Inflammatory macrophage (primary cell): ENCODE data around the gene SRSF4.
"Not testable (repeated sequence)": the region's sequence is repeated elsewhere in the genome, so short reads cannot be mapped to it uniquely, and the experiment has no call there.

ENCODE experiments used
- DNase-seq, 2 donors: peaks; one replicate each; pipeline ENCODE4 v3.0.0-alpha.2; 2020 to 2022
- total RNA-seq, 18 experiments: gene quantifications; one replicate each; lab custom pipeline; 2026; ENCODE audit warnings: mixed read lengths in 6 of 18, inconsistent platforms in 2 of 18; lab: John Stamatoyannopoulos, UW

SRSF4 gene
- 32.0 to 124 (median 70.9) reads per million in 18 experiments for total RNA-seq

DNA sequence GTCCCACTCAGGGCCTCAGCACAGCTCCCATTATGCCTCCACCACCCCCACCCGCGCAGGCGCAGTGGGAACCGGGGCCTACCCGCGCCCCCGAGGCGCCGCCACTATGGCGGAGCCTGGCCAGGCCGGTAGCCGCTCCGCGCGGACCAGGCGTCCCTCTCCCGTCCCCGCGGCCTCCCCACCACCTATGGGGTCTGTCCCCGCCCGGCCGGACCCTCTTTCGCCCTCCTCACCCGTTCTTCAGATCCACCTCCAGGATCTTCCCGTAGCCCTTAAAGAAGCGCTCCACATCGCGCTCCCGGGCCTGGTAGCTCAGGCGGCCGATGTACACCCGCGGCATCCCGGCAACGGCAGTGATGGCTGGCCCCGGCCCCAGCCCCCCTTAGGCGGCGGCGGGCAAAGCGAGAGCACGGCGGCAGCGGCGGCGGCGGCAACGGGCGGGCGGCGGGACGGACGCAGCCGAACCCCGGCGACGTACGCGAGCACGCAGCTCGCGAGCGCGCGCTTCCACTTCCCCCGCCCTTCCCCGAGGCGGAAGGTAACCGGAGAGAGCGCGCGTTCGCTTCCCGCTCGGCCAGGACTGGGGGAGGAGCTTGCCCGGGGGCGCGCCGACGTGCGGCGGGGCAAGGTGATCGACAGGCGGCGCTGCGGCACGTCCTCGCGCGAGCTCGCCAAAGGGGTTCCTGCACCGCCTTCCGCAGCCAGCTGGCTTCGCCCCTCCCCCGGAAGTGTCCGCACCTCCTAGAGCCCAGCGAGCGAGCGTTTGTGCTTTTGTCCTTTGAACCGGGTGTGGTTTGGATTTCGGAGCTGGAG is at the start of gene SRSF4:
TSS of gene SRSF4 (minus strand) at position 488 of the 813 bp plus-strand sequence. CDS start at position 340, 148 bp downstream.
- DNase-seq = peak; percentile 99

DNA sequence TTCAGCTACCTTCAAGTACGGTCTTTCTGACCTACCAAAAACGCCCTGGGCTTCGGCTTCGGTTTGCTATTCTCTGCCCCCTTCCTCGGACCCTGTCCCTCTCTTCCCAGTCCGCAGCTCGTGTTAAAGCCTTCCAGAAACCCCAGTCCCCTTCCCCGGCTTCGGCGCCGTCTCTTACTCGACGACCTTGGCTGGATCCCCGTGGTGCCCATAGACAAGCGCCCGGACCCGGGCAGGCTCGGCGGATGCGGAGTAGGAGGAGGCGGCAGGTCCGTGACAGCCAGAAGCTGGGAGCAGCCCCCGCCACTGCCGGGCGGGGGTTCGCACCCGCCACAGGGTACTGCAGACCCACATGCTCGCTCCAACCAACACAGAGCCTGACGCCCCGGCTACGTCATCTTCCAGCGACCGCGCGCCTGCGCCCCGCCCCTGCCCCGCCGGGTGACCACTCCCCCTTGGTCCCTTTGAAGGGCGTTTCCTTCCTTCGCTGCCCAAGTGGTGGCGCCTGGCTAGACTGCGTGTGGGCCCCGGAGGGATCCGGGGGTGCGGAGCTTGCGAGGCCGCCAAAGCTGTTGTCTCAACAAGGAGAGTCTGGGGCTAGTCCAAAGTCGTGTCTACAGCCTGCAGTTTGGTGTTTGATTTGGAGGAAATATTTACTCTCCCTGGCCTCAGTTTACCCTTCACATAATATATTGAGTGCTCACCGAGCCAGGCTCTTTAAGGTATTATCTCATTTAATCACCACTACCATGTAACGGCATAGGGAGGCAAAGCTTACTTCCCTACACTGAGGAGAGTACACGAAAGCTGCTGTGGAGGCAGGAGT is 49.1 kb upstream of the SRSF4 start, which contains the start of gene MECR:
TSS of gene MECR (minus strand) at position 382 of the 826 bp plus-strand sequence. CDS start at position 354, 28 bp downstream.
- DNase-seq = peak; percentile 95 to 96

- no peak for DNase-seq
These were observed 48.5 kb upstream of the SRSF4 start for GRCh38 chr1:29230204-29230552.

- DNase-seq = no peak
These were observed 45.8 kb upstream of the SRSF4 start for GRCh38 chr1:29227511-29227910.

GRCh38 chr1:29225361-29225760 is 43.7 kb upstream of the SRSF4 start:
- no peak for DNase-seq

DNA sequence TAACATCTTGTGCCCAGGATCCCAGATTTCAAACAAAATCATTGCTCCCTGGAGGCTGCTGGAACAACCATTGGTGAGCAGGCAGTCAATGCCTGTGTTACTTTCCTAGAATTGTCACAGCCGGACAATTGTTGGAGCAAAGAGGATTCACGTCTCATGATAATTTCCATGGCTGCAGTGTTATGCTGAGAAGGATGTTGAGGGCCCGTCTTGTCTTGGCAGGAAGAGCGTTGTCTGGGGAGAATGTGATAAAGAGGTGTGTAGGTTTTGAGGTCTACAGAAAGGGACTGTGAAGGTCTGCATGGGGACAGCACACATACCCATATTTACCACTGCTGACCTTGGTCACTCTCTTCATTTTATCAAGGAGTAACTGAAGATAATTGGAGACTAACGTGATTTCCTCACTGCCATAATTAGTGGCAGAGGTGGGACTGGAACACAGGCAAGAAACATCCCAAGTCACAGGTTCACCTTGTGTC is 42.7 kb upstream of the SRSF4 start:
- no peak for DNase-seq

DNA sequence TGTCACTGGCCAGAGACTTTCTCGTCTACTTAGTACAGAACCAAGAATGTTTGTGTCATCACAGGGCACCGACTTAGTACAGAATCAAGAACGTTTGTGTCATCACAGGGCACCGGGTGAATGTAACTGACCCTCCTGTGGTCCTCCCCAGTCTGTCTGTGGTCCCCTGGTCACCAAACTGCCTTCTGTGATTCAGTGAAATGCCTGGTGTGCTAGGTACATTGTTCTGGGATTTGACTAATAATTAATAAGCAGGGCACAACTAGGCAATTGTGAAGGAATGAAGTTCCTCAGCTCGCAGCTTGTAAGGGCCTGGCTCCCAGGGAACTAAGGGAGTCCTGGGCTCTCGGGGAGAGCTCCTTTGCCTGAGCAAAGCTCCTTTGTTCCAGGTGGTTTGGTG is 41.8 kb upstream of the SRSF4 start:
- DNase-seq = no peak

DNA sequence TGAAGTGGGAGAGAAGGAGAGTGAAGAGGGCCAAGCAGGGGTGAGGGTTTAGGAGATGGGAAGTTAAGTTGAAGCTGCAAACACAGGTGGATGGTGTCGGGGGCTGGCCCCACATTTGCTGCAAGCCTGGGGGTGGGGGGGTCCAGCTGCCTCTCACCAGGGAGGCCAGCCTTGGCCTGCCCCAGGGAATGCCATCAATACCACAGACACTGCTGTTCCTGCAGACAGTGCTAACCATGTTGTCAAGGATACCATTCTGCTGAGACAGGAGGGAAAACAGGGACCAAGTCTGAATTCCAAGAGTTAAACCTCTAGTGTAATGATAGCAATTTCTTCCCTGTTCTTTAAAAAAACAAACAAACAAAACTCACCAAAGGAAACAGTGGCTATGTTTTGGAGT is 41.0 kb upstream of the SRSF4 start:
- DNase-seq = no peak

- DNase-seq = not testable (repeated sequence)
These were observed 40.6 kb upstream of the SRSF4 start for GRCh38 chr1:29222260-29222659.

- DNase-seq = no peak
These were observed 39.6 kb upstream of the SRSF4 start for GRCh38 chr1:29221296-29221695.

DNA sequence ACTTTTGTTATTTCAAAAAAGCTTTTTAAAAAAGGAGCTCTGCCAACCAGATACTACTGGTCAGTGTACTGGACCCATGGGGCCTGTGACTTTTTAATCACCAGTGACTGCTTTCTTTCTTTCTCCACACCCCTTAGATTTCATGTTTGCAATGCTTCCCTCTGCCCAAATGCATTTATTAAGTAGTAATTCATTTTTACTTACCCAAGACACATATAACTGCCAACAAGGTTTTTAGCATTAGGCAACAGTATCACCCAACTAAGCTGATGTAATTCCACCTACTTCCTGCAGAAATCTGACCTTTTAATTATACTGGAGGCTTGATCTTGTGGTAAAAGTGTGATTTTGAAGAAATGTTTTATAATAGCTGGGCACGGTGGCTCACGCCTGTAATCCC is 36.5 kb upstream of the SRSF4 start:
- DNase-seq = peak; percentile 46 to 66

DNA sequence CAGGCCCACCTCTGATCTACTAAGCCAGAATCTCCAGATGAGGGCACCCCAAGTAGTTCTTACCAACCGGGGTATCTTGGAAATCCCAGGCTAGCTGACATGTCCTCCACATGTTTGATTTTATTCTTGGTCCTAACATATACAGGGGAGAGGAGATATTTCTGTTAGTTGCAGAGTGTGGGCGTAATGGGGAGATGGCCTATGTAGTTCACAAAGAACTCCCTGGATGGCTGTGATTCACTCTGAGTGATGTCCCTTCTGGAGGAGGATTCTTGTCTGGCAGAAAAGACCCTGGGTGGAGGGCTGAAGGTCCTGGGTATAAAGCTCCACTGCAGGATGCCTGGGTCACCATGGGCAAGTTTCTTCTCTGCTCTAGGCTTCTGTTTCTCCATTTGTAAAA is 35.9 kb upstream of the SRSF4 start:
- no peak for DNase-seq

DNA sequence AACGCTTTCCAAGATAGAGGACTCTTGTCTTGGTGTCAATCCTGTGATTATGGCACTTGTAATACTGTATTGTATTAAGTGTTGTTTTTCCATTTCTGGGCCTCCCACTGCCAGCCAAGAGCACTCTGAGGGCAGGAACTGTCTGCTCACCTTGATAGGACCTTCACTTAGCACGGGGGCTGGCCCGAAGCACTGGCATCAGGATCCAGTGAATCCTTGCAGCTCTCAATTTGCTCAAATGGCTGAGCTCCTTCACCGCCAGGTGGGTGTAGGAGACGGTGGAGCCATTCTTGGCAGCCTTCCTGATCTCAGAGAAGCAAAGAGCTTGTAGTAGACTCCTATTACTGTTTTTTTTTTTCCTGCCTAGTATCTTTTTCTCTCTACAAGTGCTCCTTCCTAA is 31.4 kb upstream of the SRSF4 start:
- DNase-seq = no peak

- DNase-seq = no peak
These were observed 29.7 kb upstream of the SRSF4 start for GRCh38 chr1:29211086-29212030.

GRCh38 chr1:29210278-29211085 is 28.8 kb upstream of the SRSF4 start:
- DNase-seq = no peak

- DNase-seq = no peak
These were observed 27.5 kb upstream of the SRSF4 start for GRCh38 chr1:29209173-29209572.

DNA sequence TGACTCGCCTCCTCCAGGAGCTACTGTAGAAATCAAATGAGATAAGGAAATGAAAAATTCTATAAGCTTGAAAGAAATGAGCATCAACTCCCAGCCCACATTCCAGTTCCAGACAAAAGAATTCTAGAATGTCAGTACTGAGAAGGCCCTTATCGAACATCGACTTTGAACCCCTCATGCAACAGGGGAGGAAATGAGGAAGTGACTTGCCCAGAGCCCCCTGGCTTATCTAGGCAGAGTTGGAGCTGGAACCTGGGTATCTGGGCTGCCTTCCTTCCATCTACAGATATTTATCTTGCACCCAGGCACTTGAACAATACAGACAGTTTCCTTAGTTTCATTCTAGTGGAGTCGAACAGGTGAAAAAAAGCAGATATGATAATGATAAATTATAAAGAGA is 26.7 kb upstream of the SRSF4 start:
- no peak for DNase-seq

- peak; percentile 91 to 95 for DNase-seq
These were observed 21.1 kb upstream of the SRSF4 start for GRCh38 chr1:29202584-29203340.

GRCh38 chr1:29202053-29202452 is 20.4 kb upstream of the SRSF4 start:
- DNase-seq = peak; percentile 67 to 68

DNA sequence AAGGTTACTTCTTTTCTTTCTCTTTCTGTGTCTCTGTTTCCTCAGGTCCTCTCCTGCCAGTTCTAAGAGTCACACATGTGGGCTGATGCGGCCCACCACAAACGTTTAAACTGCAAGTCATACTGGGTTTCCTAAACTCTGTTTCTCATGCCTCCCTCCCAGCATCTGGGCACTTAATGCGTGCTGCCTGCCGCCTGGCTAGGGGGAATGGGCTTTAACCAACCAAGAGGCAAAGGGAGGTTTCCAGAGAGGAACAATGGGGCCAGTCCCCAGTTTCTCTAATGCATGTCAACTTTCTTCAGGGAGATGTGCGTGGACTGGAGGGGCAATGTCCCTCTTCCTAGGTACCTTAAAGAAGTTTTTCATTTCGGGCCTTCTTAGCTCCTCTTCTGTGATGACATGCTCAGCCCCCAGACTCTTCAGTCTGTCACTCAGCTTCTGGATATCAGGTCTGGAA is 19.9 kb upstream of the SRSF4 start:
- peak in 1 of 2 donors; percentile 24 for DNase-seq
